Activated effector memory CD4-positive, alpha-beta T cell treated with anti-CD3 and anti-CD28 coated beads, Interleukin-2, amount 50 U/mL, for 16 hours (primary cell): Measurements from ENCODE around the gene PDE2A.

Experiments
- DNase-seq: peaks from one replicate; pipeline ENCODE4 v3.0.0-alpha.2; 2020

PDE2A gene

GRCh38 chr11:72534371-72535193, 139.6 kb downstream of the PDE2A start:
- DNase-seq = no peak

GRCh38 chr11:72529068-72529467, 145.2 kb downstream of the PDE2A start:
- no peak for DNase-seq

- no peak for DNase-seq
Measured at GRCh38 chr11:72528121-72528520, 146.1 kb downstream of the PDE2A start.
